ENCODE measurements around the gene SMARCD3. TPM values are rescaled to one million over a fixed set of nuclear protein-coding genes. Genes with fewer than 3 reads are reported as not detected.
A peak's percentile ranks its signal among the peaks of the same experiment; 100 is the strongest.

Gene SMARCD3
- total RNA-seq, 2 donors from 2014 or later: 40.0 to 43.5 TPM

GRCh38 chr7:151264615-151265014 is 16.1 kb upstream of the SMARCD3 start:
- Mint-ChIP-seq H3K36me3 (ENCODE audit: low read depth) (no peaks in the 10 kb centered on the region), H3K4me3 (no peak overlapping the region)
- no peaks in the 10 kb centered on the region for H3K27me3 ChIP-seq (ENCODE audit: control insufficient read depth, insufficient read depth, low read length, poor library complexity, severe bottlenecking)

GRCh38 chr7:151261529-151261928 is 13.0 kb upstream of the SMARCD3 start:
- DNase-seq: no peak
- Histone ChIP-seq H3K27ac (ENCODE audit: low read depth, low read length) (no peak overlapping the region), H3K9me3 (ENCODE audit: control insufficient read depth, low read length) (peaks cover 4% of the 10 kb centered on the region), H3K4me1 (ENCODE audit: control insufficient read depth, insufficient read depth, low read length) (peaks cover 13% of the 10 kb centered on the region), H3K27me3 (ENCODE audit: control insufficient read depth, insufficient read depth, low read length, poor library complexity, severe bottlenecking) (no peaks in the 10 kb centered on the region), H3K4me3 (ENCODE audit: low read length) (no peak overlapping the region), H3K9ac (ENCODE audit: extremely low read depth, low read length, poor library complexity, severe bottlenecking) (no peak overlapping the region), H3K36me3 (ENCODE audit: control insufficient read depth, insufficient read depth, low read length) (no peaks in the 10 kb centered on the region)
- WGBS, 2 experiments (ENCODE audit: insufficient coverage in 1 of 2, insufficient read length in 1 of 2): 86 to 90% methylated on average over 10 of the region's 10 CpGs
- no peak for TF ChIP-seq CTCF (conservative IDR thresholded peaks at IDR 0.05)
- Mint-ChIP-seq H3K27ac (peak overlapping the region; percentile 41), H3K36me3 (ENCODE audit: low read depth) (peaks cover 10% of the 10 kb centered on the region), H3K9me3 (peaks cover 7% of the 10 kb centered on the region), H3K4me3 (no peak overlapping the region), H3K27me3 (ENCODE audit: insufficient read depth) (peaks cover 44% of the 10 kb centered on the region), H3K4me1 (peaks cover 25% of the 10 kb centered on the region)

More at GRCh38 chr7:151264615-151265014, 16.1 kb upstream of the SMARCD3 start:
- WGBS, 2 experiments (ENCODE audit: insufficient coverage in 1 of 2, insufficient read length in 1 of 2): 84 to 88% methylated on average over 4 to 5 of the region's 5 CpGs
- Histone ChIP-seq H3K4me3 (ENCODE audit: low read length) (no peak overlapping the region), H3K36me3 (ENCODE audit: control insufficient read depth, insufficient read depth, low read length) (no peaks in the 10 kb centered on the region), H3K27ac (ENCODE audit: low read depth, low read length) (no peak overlapping the region), H3K4me1 (ENCODE audit: control insufficient read depth, insufficient read depth, low read length) (peaks cover 13% of the 10 kb centered on the region), H3K9ac (ENCODE audit: extremely low read depth, low read length, poor library complexity, severe bottlenecking) (no peak overlapping the region), H3K9me3 (ENCODE audit: control insufficient read depth, low read length) (no peaks in the 10 kb centered on the region)
- TF ChIP-seq CTCF (conservative IDR thresholded peaks at IDR 0.05): no peak
- H3K4me1 Mint-ChIP-seq: peaks cover 22% of the 10 kb centered on the region
- DNase-seq: no peak
- peaks cover 2% of the 10 kb centered on the region for H3K9me3 Mint-ChIP-seq
- H3K27me3 Mint-ChIP-seq (ENCODE audit: insufficient read depth): peaks cover 20% of the 10 kb centered on the region
- no peak overlapping the region for H3K27ac Mint-ChIP-seq

DNA sequence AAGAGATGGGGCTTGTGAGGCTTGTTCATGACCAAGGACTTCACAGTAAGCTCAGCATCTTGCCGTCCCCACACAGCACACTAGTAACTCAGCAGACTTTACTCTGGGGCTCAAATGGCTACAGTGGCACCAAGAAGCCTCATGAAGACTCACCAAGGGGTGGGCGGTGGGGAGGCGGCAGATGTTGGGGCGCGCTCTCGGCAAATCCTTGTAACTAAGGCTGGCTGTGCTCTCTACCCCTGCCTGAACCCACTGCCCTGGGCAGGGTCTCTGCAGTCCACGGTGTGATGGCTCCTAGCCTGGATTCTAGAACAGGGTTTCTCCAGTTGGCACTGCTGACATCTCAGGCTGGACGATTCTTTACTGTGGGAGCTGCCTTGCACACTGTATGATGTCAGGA is 12.4 kb upstream of the SMARCD3 start:
- 85 to 97% methylated on average over 7 to 8 of the region's 8 CpGs for WGBS, 2 experiments (ENCODE audit: insufficient coverage in 1 of 2, insufficient read length in 1 of 2)
- peaks cover 10% of the 10 kb centered on the region for H3K36me3 Mint-ChIP-seq (ENCODE audit: low read depth)
- peaks cover 7% of the 10 kb centered on the region for H3K9me3 Mint-ChIP-seq
- H3K4me1 ChIP-seq (ENCODE audit: control insufficient read depth, insufficient read depth, low read length): peaks cover 13% of the 10 kb centered on the region
- no peak overlapping the region for H3K27ac ChIP-seq (ENCODE audit: low read depth, low read length)
- no peak for DNase-seq
- H3K9ac ChIP-seq (ENCODE audit: extremely low read depth, low read length, poor library complexity, severe bottlenecking): no peak overlapping the region
- no peak overlapping the region for H3K27ac Mint-ChIP-seq
- H3K9me3 ChIP-seq (ENCODE audit: control insufficient read depth, low read length): peaks cover 4% of the 10 kb centered on the region
- no peak for TF ChIP-seq CTCF (conservative IDR thresholded peaks at IDR 0.05)
- no peak overlapping the region for H3K4me3 ChIP-seq (ENCODE audit: low read length)
- no peaks in the 10 kb centered on the region for H3K36me3 ChIP-seq (ENCODE audit: control insufficient read depth, insufficient read depth, low read length)
- peaks cover 28% of the 10 kb centered on the region for H3K4me1 Mint-ChIP-seq
- peaks cover 49% of the 10 kb centered on the region for H3K27me3 Mint-ChIP-seq (ENCODE audit: insufficient read depth)
- no peaks in the 10 kb centered on the region for H3K27me3 ChIP-seq (ENCODE audit: control insufficient read depth, insufficient read depth, low read length, poor library complexity, severe bottlenecking)
- no peak overlapping the region for H3K4me3 Mint-ChIP-seq

Measured in endodermal cell (in vitro differentiated cells).